ENCODE results near the gene ATP2C1.
"Not testable (repeated sequence)": the region's sequence is repeated elsewhere in the genome, so short reads cannot be mapped to it uniquely, and the experiment has no call there.

The ATP2C1 gene

GRCh38 chr3:130948001-130948773 is 54.3 kb downstream of the ATP2C1 start:
- no peak for DNase-seq

- no peak for DNase-seq
These were observed 55.0 kb downstream of the ATP2C1 start for GRCh38 chr3:130948929-130949328.

- DNase-seq = no peak
These were observed 56.2 kb downstream of the ATP2C1 start for GRCh38 chr3:130950124-130950523.

GRCh38 chr3:130950641-130951040 is 56.8 kb downstream of the ATP2C1 start:
- no peak for DNase-seq

- DNase-seq = no peak
These were observed 61.6 kb downstream of the ATP2C1 start for GRCh38 chr3:130955481-130955880.

- no peak for DNase-seq
These were observed 62.4 kb downstream of the ATP2C1 start for GRCh38 chr3:130956281-130956680.

GRCh38 chr3:130956721-130957120 is 62.8 kb downstream of the ATP2C1 start:
- no peak for DNase-seq

- DNase-seq = no peak
These were observed 66.4 kb downstream of the ATP2C1 start for GRCh38 chr3:130960139-130960795.

GRCh38 chr3:130961458-130961857 is 67.6 kb downstream of the ATP2C1 start:
- DNase-seq = no peak

GRCh38 chr3:130963444-130963843 is 69.6 kb downstream of the ATP2C1 start:
- DNase-seq = no peak

- DNase-seq = no peak
These were observed 70.0 kb downstream of the ATP2C1 start for GRCh38 chr3:130963878-130964277.

GRCh38 chr3:130967281-130967680 is 73.4 kb downstream of the ATP2C1 start:
- no peak for DNase-seq

GRCh38 chr3:130968221-130968620 is 74.3 kb downstream of the ATP2C1 start:
- no peak for DNase-seq

- DNase-seq = no peak
These were observed 75.7 kb downstream of the ATP2C1 start for GRCh38 chr3:130969621-130970020.

- no peak for DNase-seq
These were observed 77.3 kb downstream of the ATP2C1 start for GRCh38 chr3:130971208-130971607.

GRCh38 chr3:130972592-130972991 is 78.7 kb downstream of the ATP2C1 start:
- DNase-seq = not testable (repeated sequence)

GRCh38 chr3:130973406-130973805 is 79.5 kb downstream of the ATP2C1 start:
- DNase-seq = no peak

GRCh38 chr3:130974201-130974600 is 80.3 kb downstream of the ATP2C1 start:
- no peak for DNase-seq

- DNase-seq = no peak
These were observed 81.4 kb downstream of the ATP2C1 start for GRCh38 chr3:130975251-130975650.

- no peak for DNase-seq
These were observed 82.8 kb downstream of the ATP2C1 start for GRCh38 chr3:130976706-130977105.

GRCh38 chr3:130979117-130979516 is 85.2 kb downstream of the ATP2C1 start:
- no peak for DNase-seq

- no peak for DNase-seq
These were observed 87.6 kb downstream of the ATP2C1 start for GRCh38 chr3:130981469-130981868.

GRCh38 chr3:130990282-130990681 is 96.4 kb downstream of the ATP2C1 start:
- DNase-seq = no peak

GRCh38 chr3:130991126-130991525 is 97.2 kb downstream of the ATP2C1 start:
- DNase-seq = no peak

- DNase-seq = no peak
These were observed 98.5 kb downstream of the ATP2C1 start for GRCh38 chr3:130992344-130992743.
